A549 (cell line): Measurements from ENCODE around the gene CTNNA3.

ENCODE experiments used
- POLR2A ChIP-seq: IDR thresholded peaks from 2 replicates; pipeline ENCODE4 v1.6.1; 2012; ENCODE audit warnings: mild to moderate bottlenecking, low read length
- RAD21 ChIP-seq, 2 experiments: fragments of >200 bp in 1 of 2; sonication (Bioruptor Twin) in 1 of 2; formaldehyde crosslinking in 1 of 2; IDR thresholded peaks in 1 of 2; conservative IDR thresholded peaks in 1 of 2; 2 replicates in 1 of 2; 3 replicates in 1 of 2; pipeline ENCODE4 v1.6.1; 2012 to 2018; ENCODE audit warnings: inconsistent platforms in 1 of 2
- RCOR1 ChIP-seq: fragments of 150-350 bp; IDR thresholded peaks from 2 replicates; pipeline ENCODE4 v1.6.1; 2014; ENCODE audit warnings: antibody characterized with exemption, low read length, low read depth
- ZC3H11A ChIP-seq: fragments of 450-650 bp; IDR thresholded peaks from 2 replicates; pipeline ENCODE4 v1.6.1; 2014; ENCODE audit warnings: antibody characterized with exemption, mild to moderate bottlenecking
- TF ChIP-seq, protein P1 (sequence below): fragments of >200 bp; sonication (Bioruptor Twin); formaldehyde crosslinking; IDR thresholded peaks from 3 replicates; pipeline ENCODE4 v1.5.1; 2016
- TF ChIP-seq, protein P2 (sequence below): fragments of >200 bp; sonication (Bioruptor Twin); formaldehyde crosslinking; IDR thresholded peaks from 2 replicates; pipeline ENCODE4 v1.6.1; 2016
- TF ChIP-seq, protein P3 (sequence below): IDR thresholded peaks from 2 replicates; pipeline ENCODE4 v1.6.1; 2012; ENCODE audit warnings: low read depth, borderline replicate concordance

DNA sequence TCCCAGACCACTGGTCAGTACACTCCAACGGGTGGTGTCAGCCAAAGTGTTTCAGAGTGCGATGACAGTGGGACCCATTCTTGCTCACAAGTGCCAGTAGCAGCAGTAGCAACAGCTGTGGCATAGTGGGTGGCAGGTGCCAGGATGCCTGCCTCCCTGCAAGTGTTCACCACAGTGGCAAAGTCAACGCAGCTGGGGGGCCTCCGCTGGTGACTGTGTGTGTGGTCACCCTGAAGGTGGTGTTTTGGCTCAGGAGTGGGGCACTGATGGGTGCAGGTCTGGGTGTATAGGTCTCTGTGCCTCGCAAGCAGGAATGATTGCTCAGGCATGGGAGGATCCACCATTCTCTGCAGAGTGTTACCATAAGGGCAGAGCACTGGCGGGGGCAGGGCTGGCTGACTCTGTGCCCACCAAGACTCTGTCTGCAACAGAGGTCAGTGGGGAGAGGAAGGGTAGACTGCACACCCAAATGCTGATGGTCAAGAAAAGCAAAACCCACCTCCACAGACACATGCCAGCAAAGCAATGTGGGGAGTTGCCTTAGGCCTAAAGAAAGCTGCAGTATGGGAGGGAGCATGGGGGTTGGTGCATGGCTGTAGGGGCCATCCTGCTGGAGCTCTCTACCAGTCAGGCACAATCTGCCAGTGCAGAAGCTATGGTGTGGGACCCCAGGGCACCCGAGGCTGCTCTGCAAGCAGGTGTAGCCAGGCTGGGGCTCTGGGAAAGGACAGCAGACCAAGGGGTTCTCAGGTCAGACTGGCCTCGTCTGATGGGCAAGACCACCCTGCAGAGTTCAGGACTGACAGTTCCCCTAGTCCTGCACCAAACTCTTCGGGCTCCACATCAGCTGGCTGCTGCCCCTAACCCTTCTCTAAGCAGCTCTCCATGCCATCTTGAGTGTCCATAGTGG is 368.1 kb downstream of the CTNNA3 start:
- TF ChIP-seq RAD21 (conservative IDR thresholded peaks at IDR 0.05 in 1 of 2, IDR thresholded peaks at IDR 0.05 in 1 of 2), result no peak
- TF ChIP-seq, protein P1, sequence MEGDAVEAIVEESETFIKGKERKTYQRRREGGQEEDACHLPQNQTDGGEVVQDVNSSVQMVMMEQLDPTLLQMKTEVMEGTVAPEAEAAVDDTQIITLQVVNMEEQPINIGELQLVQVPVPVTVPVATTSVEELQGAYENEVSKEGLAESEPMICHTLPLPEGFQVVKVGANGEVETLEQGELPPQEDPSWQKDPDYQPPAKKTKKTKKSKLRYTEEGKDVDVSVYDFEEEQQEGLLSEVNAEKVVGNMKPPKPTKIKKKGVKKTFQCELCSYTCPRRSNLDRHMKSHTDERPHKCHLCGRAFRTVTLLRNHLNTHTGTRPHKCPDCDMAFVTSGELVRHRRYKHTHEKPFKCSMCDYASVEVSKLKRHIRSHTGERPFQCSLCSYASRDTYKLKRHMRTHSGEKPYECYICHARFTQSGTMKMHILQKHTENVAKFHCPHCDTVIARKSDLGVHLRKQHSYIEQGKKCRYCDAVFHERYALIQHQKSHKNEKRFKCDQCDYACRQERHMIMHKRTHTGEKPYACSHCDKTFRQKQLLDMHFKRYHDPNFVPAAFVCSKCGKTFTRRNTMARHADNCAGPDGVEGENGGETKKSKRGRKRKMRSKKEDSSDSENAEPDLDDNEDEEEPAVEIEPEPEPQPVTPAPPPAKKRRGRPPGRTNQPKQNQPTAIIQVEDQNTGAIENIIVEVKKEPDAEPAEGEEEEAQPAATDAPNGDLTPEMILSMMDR, result no peak
- no peak for TF ChIP-seq RCOR1
- TF ChIP-seq, protein P2, sequence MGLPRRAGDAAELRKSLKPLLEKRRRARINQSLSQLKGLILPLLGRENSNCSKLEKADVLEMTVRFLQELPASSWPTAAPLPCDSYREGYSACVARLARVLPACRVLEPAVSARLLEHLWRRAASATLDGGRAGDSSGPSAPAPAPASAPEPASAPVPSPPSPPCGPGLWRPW, result no peak
- TF ChIP-seq POLR2A, result no peak
- no peak for TF ChIP-seq ZC3H11A
- TF ChIP-seq, protein P3, sequence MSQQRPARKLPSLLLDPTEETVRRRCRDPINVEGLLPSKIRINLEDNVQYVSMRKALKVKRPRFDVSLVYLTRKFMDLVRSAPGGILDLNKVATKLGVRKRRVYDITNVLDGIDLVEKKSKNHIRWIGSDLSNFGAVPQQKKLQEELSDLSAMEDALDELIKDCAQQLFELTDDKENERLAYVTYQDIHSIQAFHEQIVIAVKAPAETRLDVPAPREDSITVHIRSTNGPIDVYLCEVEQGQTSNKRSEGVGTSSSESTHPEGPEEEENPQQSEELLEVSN, result no peak
